ENCODE results near the gene ZSCAN16. TPM values are rescaled to one million over a fixed set of nuclear protein-coding genes. Genes with fewer than 3 reads are reported as not detected.
"Not testable (repeated sequence)": the region's sequence is repeated elsewhere in the genome, so short reads cannot be mapped to it uniquely, and the experiment has no call there.

Gene ZSCAN16
- total RNA-seq (8.0 TPM), polyA plus RNA-seq (10 to 100 TPM; 11.5 to 26.5 (median 14.5) TPM)

DNA sequence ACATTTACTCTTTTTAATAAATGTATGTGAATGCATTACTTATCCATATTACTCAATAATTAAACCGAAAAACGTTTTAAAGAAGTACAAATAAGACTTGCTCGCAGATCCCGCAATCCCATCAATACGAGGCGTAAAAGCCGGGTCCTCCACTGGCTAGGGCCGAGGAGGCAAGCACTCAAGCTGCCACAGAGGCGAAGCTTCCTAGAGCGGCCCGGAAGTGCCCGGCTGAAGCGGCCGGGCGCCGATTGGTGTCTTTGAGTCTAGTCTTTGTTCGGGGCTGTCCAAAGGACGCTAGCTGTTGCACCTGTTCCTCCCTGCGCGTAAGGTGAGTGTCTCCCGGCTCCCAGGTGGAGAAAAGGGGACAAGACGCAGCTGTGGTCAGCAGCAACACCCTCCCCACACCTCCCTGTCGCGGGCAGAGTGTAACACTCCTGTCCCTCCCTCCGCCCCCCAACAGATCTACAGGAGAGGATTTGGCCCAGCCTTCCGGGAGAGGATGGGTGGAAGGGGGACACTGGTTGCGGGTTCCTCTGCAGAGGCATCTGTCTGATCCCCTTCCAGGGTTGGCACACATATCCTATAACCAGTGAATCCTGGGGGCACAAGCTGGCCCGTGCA lies at the start of gene ZSCAN16:
Gene ZSCAN16, plus strand, starts transcription at position 260 of the 621 bp plus-strand sequence. CDS start 835 bp downstream, outside the sequence.
- H3K27ac ChIP-seq (ENCODE audit: insufficient read depth, low read length, poor library complexity, severe bottlenecking): peak within 1 kb of the TSS; percentile 89
- Mint-ChIP-seq H3K9me3 (no peaks in the 10 kb centered on the region), H3K27ac (peak within 1 kb of the TSS; percentile 91 to 97 (median 94)), H3K4me3 (peak within 1 kb of the TSS; percentile 86 to 96 (median 94)), H3K4me1 (peaks cover 32 to 58% (median 40%) of the 10 kb centered on the region in 4 donors), H3K36me3 (peaks cover 25% of the 10 kb centered on the region), H3K27me3 (no peaks in the 10 kb centered on the region)
- peak within 1 kb of the TSS; percentile 97 for H3K4me3 ChIP-seq (ENCODE audit: low read depth, low read length)
- no peaks in the 10 kb centered on the region for H3K9me3 ChIP-seq (ENCODE audit: control insufficient read depth in 2 of 2, low read length in 2 of 2)
- DNase-seq (peak; percentile 63 to 87 (median 71)), ATAC-seq (ENCODE audit: low read depth in 2 of 2) (peak; percentile 90)
- H3K27me3 ChIP-seq (ENCODE audit: control insufficient read depth, insufficient read depth, low read length): no peaks in the 10 kb centered on the region
- H3K4me1 ChIP-seq (ENCODE audit: control insufficient read depth, insufficient read depth, low read length, poor library complexity, severe bottlenecking): peaks cover 23% of the 10 kb centered on the region
- peaks cover 33% of the 10 kb centered on the region for H3K36me3 ChIP-seq (ENCODE audit: control insufficient read depth, insufficient read depth, low read length)

DNA sequence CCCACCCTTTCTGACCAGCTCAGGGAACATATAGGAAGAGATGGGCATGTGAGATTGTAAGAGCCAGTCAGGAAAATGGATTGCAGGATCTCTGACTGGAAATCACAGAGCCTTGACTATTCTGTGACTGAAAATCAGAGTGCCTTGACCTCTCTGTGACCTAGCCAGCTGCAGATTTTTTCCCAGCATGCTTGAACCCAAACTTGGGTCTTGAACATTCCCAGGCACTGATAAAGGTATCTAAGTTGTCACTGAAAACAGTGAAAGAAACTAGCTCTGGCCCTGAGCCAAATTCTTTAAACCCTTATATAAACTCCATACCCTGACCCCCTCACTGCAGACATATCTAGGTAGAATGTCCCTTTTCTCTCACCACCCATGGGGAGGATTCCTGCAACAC lies 46.4 kb upstream of the ZSCAN16 start:
- H3K9me3 Mint-ChIP-seq: peaks cover 0 to 1% (median 0%) of the 10 kb centered on the region in 7 donors
- no peak for DNase-seq
- peak overlapping the region in 1 of 4 donors; percentile 72 for H3K4me3 Mint-ChIP-seq
- no peaks in the 10 kb centered on the region for H3K9me3 ChIP-seq (ENCODE audit: control insufficient read depth in 2 of 2, low read length in 2 of 2)
- no peaks in the 10 kb centered on the region for H3K27me3 ChIP-seq (ENCODE audit: control insufficient read depth, insufficient read depth, low read length)
- H3K4me1 Mint-ChIP-seq: peaks cover 6 to 25% (median 15%) of the 10 kb centered on the region in 4 donors
- H3K27me3 Mint-ChIP-seq: peaks cover 13% of the 10 kb centered on the region
- no peak overlapping the region for H3K27ac ChIP-seq (ENCODE audit: insufficient read depth, low read length, poor library complexity, severe bottlenecking)
- peak overlapping the region in 2 of 3 donors; percentile 59 to 79 for H3K27ac Mint-ChIP-seq
- peaks cover 15% of the 10 kb centered on the region for H3K4me1 ChIP-seq (ENCODE audit: control insufficient read depth, insufficient read depth, low read length, poor library complexity, severe bottlenecking)
- no peak for ATAC-seq (ENCODE audit: low read depth in 2 of 2)
- no peak overlapping the region for H3K4me3 ChIP-seq (ENCODE audit: low read depth, low read length)
- H3K36me3 ChIP-seq (ENCODE audit: control insufficient read depth, insufficient read depth, low read length): no peaks in the 10 kb centered on the region
- no peaks in the 10 kb centered on the region for H3K36me3 Mint-ChIP-seq

DNA sequence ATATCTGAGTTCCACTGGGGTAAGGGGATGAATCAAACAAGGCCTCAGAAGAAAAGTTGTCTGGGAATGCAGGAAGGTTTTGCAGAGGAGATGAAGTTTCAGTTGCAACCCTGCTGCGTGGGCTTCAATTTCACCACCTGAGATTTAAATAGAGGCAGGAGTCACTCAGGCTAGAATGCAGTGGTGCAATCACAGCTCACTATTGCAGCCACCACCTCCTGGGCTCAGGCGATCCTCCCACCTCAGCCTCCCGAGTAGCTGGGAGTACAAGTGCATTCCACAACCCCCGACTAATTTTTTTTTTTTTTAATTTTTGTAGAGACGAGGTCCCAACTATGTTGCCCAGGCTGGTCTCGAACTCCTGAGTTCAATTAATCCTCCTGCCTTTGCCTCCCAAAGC lies 45.6 kb upstream of the ZSCAN16 start:
- DNase-seq: no peak
- Mint-ChIP-seq H3K36me3 (no peaks in the 10 kb centered on the region), H3K4me3 (peak overlapping the region in 3 of 4 donors; percentile 30 to 72 (median 41)), H3K4me1 (peaks cover 9 to 25% (median 15%) of the 10 kb centered on the region in 4 donors), H3K27me3 (peaks cover 16% of the 10 kb centered on the region), H3K9me3 (no peaks in the 10 kb centered on the region), H3K27ac (no peak overlapping the region)
- no peaks in the 10 kb centered on the region for H3K36me3 ChIP-seq (ENCODE audit: control insufficient read depth, insufficient read depth, low read length)
- ATAC-seq (ENCODE audit: low read depth in 2 of 2): no peak
- no peaks in the 10 kb centered on the region for H3K27me3 ChIP-seq (ENCODE audit: control insufficient read depth, insufficient read depth, low read length)
- no peak overlapping the region for H3K4me3 ChIP-seq (ENCODE audit: low read depth, low read length)
- no peaks in the 10 kb centered on the region for H3K9me3 ChIP-seq (ENCODE audit: control insufficient read depth in 2 of 2, low read length in 2 of 2)
- peaks cover 15% of the 10 kb centered on the region for H3K4me1 ChIP-seq (ENCODE audit: control insufficient read depth, insufficient read depth, low read length, poor library complexity, severe bottlenecking)
- H3K27ac ChIP-seq (ENCODE audit: insufficient read depth, low read length, poor library complexity, severe bottlenecking): no peak overlapping the region

DNA sequence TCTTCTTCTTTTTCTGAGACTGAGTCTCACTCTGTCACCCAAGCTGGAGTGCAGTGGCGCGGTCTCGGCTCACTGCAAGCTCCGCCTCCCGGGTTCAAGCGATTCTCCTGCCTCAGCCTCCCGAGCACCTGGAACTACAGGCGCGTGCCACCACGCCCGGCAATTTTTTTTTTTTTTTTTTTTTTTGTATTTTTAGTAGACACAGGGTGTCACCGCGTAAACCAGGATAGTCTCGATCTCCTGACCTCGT lies 44.1 kb upstream of the ZSCAN16 start, which contains the start of gene ZNF165:
Gene ZNF165, plus strand, starts transcription at position 188 of the 250 bp plus-strand sequence. CDS start 4,913 bp downstream, outside the sequence.
- peak within 1 kb of the TSS; percentile 88 for H3K4me3 ChIP-seq (ENCODE audit: low read depth, low read length)
- H3K27me3 ChIP-seq (ENCODE audit: control insufficient read depth, insufficient read depth, low read length); H3K36me3 Mint-ChIP-seq; H3K36me3 ChIP-seq (ENCODE audit: control insufficient read depth, insufficient read depth, low read length); H3K9me3 Mint-ChIP-seq; H3K9me3 ChIP-seq (ENCODE audit: control insufficient read depth in 2 of 2, low read length in 2 of 2): not testable (repeated sequence)
- peaks cover 9 to 25% (median 16%) of the 10 kb centered on the region in 4 donors for H3K4me1 Mint-ChIP-seq
- peak within 1 kb of the TSS; percentile 93 to 99 (median 98) for H3K27ac Mint-ChIP-seq
- ATAC-seq (ENCODE audit: low read depth in 2 of 2) (peak; percentile 6 to 9), DNase-seq (peak in 1 of 3 donors; percentile 49)
- H3K27ac ChIP-seq (ENCODE audit: insufficient read depth, low read length, poor library complexity, severe bottlenecking): peak within 1 kb of the TSS; percentile 86
- H3K4me3 Mint-ChIP-seq: peak within 1 kb of the TSS; percentile 96 to 99 (median 98)
- H3K27me3 Mint-ChIP-seq: peaks cover 16% of the 10 kb centered on the region
- peaks cover 15% of the 10 kb centered on the region for H3K4me1 ChIP-seq (ENCODE audit: control insufficient read depth, insufficient read depth, low read length, poor library complexity, severe bottlenecking)

DNA sequence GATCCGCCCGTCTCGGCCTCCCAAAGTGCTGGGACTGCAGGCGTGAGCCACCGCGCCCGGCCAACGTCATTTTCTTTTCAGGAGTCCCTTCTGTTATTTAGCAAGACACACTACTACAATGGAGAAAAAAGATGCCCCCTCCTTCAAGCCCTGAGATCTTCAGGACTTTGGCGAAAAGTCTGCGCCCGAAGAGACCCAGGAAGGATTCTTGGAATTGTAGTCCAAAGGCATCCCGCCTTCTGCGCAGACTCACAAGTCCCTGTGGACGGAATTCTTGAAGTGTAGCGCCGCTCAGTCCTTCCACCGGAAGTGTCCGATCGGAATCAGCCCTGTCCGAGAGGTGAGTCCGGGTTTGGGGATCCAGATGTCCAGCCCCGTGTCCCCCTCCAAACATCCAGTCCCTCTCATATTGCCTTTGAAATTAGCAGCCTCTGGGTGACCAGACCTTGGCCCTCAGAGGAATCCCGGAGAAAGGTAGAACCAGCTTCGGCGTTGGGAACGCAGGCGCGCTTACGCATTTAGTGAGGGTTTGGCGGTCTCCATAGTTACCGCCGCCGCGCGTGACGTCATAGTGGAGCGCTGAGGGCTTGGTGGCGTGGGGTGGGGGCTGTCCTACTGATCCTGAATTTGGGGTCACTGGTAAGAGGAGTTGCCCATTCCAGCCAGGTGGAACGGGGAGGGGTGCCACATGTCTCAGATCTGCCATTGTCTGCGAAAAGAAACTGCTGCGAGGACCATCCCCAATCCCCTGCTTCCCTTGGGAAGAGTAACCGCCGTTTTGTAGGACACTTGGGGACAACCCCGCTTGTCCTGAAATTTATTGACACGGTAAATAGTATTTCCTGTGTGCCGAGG lies 43.6 kb upstream of the ZSCAN16 start:
- no peaks in the 10 kb centered on the region for H3K9me3 ChIP-seq (ENCODE audit: control insufficient read depth in 2 of 2, low read length in 2 of 2)
- peak; percentile 78 to 79 for ATAC-seq (ENCODE audit: low read depth in 2 of 2)

DNA sequence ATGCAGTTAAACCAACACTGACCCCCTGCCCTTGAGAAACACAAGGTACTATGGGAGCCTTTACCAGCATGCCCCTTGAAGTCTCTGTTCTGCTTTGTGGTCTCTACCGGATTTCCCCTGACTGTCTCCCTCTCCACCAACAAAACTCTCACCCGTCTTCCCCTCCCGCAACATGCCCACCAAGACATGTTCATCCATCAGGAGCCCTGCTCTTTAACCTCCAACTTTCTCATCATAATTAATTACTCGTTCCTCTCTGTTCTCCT lies 43.0 kb upstream of the ZSCAN16 start:
- peaks cover 0 to 4% (median 0%) of the 10 kb centered on the region in 7 donors for H3K9me3 Mint-ChIP-seq
- H3K4me1 ChIP-seq (ENCODE audit: control insufficient read depth, insufficient read depth, low read length, poor library complexity, severe bottlenecking): peaks cover 15% of the 10 kb centered on the region
- H3K36me3 ChIP-seq (ENCODE audit: control insufficient read depth, insufficient read depth, low read length): no peaks in the 10 kb centered on the region
- no peaks in the 10 kb centered on the region for H3K27me3 ChIP-seq (ENCODE audit: control insufficient read depth, insufficient read depth, low read length)
- H3K27ac ChIP-seq (ENCODE audit: insufficient read depth, low read length, poor library complexity, severe bottlenecking): peak overlapping the region; percentile 86
- H3K4me1 Mint-ChIP-seq: peaks cover 9 to 25% (median 16%) of the 10 kb centered on the region in 4 donors
- H3K27ac Mint-ChIP-seq: peak overlapping the region; percentile 93 to 99 (median 98)
- peaks cover 16% of the 10 kb centered on the region for H3K27me3 Mint-ChIP-seq
- H3K4me3 ChIP-seq (ENCODE audit: low read depth, low read length): peak overlapping the region; percentile 88
- H3K36me3 Mint-ChIP-seq: peaks cover 6% of the 10 kb centered on the region
- H3K4me3 Mint-ChIP-seq: peak overlapping the region; percentile 96 to 99 (median 98)
- DNase-seq (peak; percentile 25 to 42 (median 39)), ATAC-seq (ENCODE audit: low read depth in 2 of 2) (peak in 1 of 2 donors; percentile 26)
- H3K9me3 ChIP-seq (ENCODE audit: control insufficient read depth in 2 of 2, low read length in 2 of 2): no peaks in the 10 kb centered on the region

More for the DNA sequence above, 43.6 kb upstream of the ZSCAN16 start:
- Mint-ChIP-seq H3K27ac (peak overlapping the region; percentile 93 to 99 (median 98)), H3K9me3 (peaks cover 0 to 4% (median 0%) of the 10 kb centered on the region in 7 donors), H3K27me3 (peaks cover 16% of the 10 kb centered on the region), H3K4me3 (peak overlapping the region; percentile 96 to 99 (median 98)), H3K4me1 (peaks cover 9 to 25% (median 16%) of the 10 kb centered on the region in 4 donors), H3K36me3 (peaks cover 4% of the 10 kb centered on the region)
- H3K4me1 ChIP-seq (ENCODE audit: control insufficient read depth, insufficient read depth, low read length, poor library complexity, severe bottlenecking): peaks cover 15% of the 10 kb centered on the region
- H3K27ac ChIP-seq (ENCODE audit: insufficient read depth, low read length, poor library complexity, severe bottlenecking): peak overlapping the region; percentile 86
- H3K36me3 ChIP-seq (ENCODE audit: control insufficient read depth, insufficient read depth, low read length): no peaks in the 10 kb centered on the region
- peak; percentile 78 to 94 (median 88) for DNase-seq
- H3K4me3 ChIP-seq (ENCODE audit: low read depth, low read length): peak overlapping the region; percentile 88
- no peaks in the 10 kb centered on the region for H3K27me3 ChIP-seq (ENCODE audit: control insufficient read depth, insufficient read depth, low read length)

DNA sequence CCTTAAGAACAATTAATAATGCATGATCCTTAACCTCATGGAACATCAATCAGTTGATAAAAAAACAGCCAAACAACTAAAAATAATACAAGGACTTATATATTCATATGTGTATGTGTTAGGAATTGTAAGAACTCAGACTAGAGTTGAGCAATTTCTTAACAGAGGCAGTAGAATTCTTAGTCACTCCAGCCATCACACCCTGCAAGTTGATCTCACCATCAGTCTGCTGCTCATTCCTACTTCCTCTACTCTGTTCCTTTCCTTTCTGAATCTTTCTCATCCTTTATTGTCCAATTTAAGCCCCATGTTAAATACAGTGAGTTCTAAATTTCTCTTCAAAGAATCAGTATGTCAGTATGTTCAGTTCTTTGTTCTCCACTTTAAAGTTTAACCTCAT lies 41.5 kb upstream of the ZSCAN16 start:
- Histone ChIP-seq H3K36me3 (ENCODE audit: control insufficient read depth, insufficient read depth, low read length) (no peaks in the 10 kb centered on the region), H3K27me3 (ENCODE audit: control insufficient read depth, insufficient read depth, low read length) (no peaks in the 10 kb centered on the region), H3K4me3 (ENCODE audit: low read depth, low read length) (no peak overlapping the region), H3K4me1 (ENCODE audit: control insufficient read depth, insufficient read depth, low read length, poor library complexity, severe bottlenecking) (peaks cover 15% of the 10 kb centered on the region), H3K9me3 (ENCODE audit: control insufficient read depth in 2 of 2, low read length in 2 of 2) (peaks cover 3 to 4% of the 10 kb centered on the region in 2 experiments), H3K27ac (ENCODE audit: insufficient read depth, low read length, poor library complexity, severe bottlenecking) (no peak overlapping the region)
- peaks cover 12% of the 10 kb centered on the region for H3K36me3 Mint-ChIP-seq
- DNase-seq (no peak), ATAC-seq (ENCODE audit: low read depth in 2 of 2) (no peak)
- H3K4me3 Mint-ChIP-seq: peak overlapping the region in 1 of 4 donors; percentile 71
- peak overlapping the region in 2 of 3 donors; percentile 48 to 99 for H3K27ac Mint-ChIP-seq
- peaks cover 16% of the 10 kb centered on the region for H3K27me3 Mint-ChIP-seq
- peaks cover 9 to 25% (median 16%) of the 10 kb centered on the region in 4 donors for H3K4me1 Mint-ChIP-seq
- H3K9me3 Mint-ChIP-seq: peaks cover 0 to 6% (median 5%) of the 10 kb centered on the region in 7 donors
